Measurements from ENCODE around the gene COPG2.

GRCh38 chr7:130506358-130506757 is 162.2 kb downstream of the COPG2 start:
- TF ChIP-seq CTCF (conservative IDR thresholded peaks at IDR 0.05; ENCODE audit: low read depth, low read length) (no peak), EZH2 (IDR thresholded peaks at IDR 0.05; ENCODE audit: borderline replicate concordance, low read depth, low read length, poor library complexity, severe bottlenecking) (no peak)
